ENCODE data around the gene ALG11.

The ALG11 gene

GRCh38 chr13:51997186-51997585 lies 15.0 kb upstream of the ALG11 start:
- in situ Hi-C loops (cut with HindIII; ENCODE audit: low sequenced_read_pairs) = no loop called here
- no peak overlapping the region for H3K4me3 ChIP-seq (ENCODE audit: low read depth, low read length)
- no peak for TF ChIP-seq CTCF (IDR thresholded peaks at IDR 0.05; ENCODE audit: low read depth, low read length, missing control alignments)
- DNase-seq (ENCODE audit: low read depth) = no peak

GRCh38 chr13:51997641-51998330 lies 14.4 kb upstream of the ALG11 start:
- H3K4me3 ChIP-seq (ENCODE audit: low read depth, low read length) = no peak overlapping the region
- DNase-seq (ENCODE audit: low read depth) = no peak
- TF ChIP-seq CTCF (IDR thresholded peaks at IDR 0.05; ENCODE audit: low read depth, low read length, missing control alignments) = no peak
- in situ Hi-C loops (cut with HindIII; ENCODE audit: low sequenced_read_pairs) = no loop called here

GRCh38 chr13:51998723-51999509 lies 13.3 kb upstream of the ALG11 start:
- in situ Hi-C loops (cut with HindIII; ENCODE audit: low sequenced_read_pairs) = no loop called here
- TF ChIP-seq CTCF (IDR thresholded peaks at IDR 0.05; ENCODE audit: low read depth, low read length, missing control alignments) = no peak
- no peak overlapping the region for H3K4me3 ChIP-seq (ENCODE audit: low read depth, low read length)
- no peak for DNase-seq (ENCODE audit: low read depth)

GRCh38 chr13:51999510-51999911 lies 12.7 kb upstream of the ALG11 start:
- in situ Hi-C loops (cut with HindIII; ENCODE audit: low sequenced_read_pairs) = no loop called here
- no peak overlapping the region for H3K4me3 ChIP-seq (ENCODE audit: low read depth, low read length)
- DNase-seq (ENCODE audit: low read depth) = peak; percentile 4

GRCh38 chr13:51999921-52000320 lies 12.3 kb upstream of the ALG11 start:
- TF ChIP-seq CTCF (IDR thresholded peaks at IDR 0.05; ENCODE audit: low read depth, low read length, missing control alignments) = no peak
- in situ Hi-C loops (cut with HindIII; ENCODE audit: low sequenced_read_pairs) = no loop called here
- H3K4me3 ChIP-seq (ENCODE audit: low read depth, low read length) = no peak overlapping the region
- DNase-seq (ENCODE audit: low read depth) = no peak

More at GRCh38 chr13:51999510-51999911, 12.7 kb upstream of the ALG11 start:
- no peak for TF ChIP-seq CTCF (IDR thresholded peaks at IDR 0.05; ENCODE audit: low read depth, low read length, missing control alignments)

GRCh38 chr13:52001120-52001731 lies 11.0 kb upstream of the ALG11 start:
- in situ Hi-C loops (cut with HindIII; ENCODE audit: low sequenced_read_pairs) = no loop called here
- peak; percentile 5 for DNase-seq (ENCODE audit: low read depth)
- TF ChIP-seq CTCF (IDR thresholded peaks at IDR 0.05; ENCODE audit: low read depth, low read length, missing control alignments) = peak; percentile 67
- no peak overlapping the region for H3K4me3 ChIP-seq (ENCODE audit: low read depth, low read length)
